IMR-90 (cell line): Measurements from ENCODE around the gene KAT7.

Source experiments
- FOS ChIP-seq: fragments of 150-350 bp; IDR thresholded peaks from 2 replicates; pipeline ENCODE4 v1.6.1; 2016; ENCODE audit warnings: low read depth, low read length
- MAZ ChIP-seq: IDR thresholded peaks from 2 replicates; pipeline ENCODE4 v1.6.1; 2012; ENCODE audit warnings: low read depth, mild to moderate bottlenecking, low read length, improper control_type of control experiment, moderate library complexity, borderline replicate concordance
- NFE2L2 ChIP-seq: fragments of 150-350 bp; IDR thresholded peaks from 2 replicates; pipeline ENCODE4 v1.6.1; 2016; ENCODE audit warnings: low read depth, mild to moderate bottlenecking, low read length
- POLR2A ChIP-seq: IDR thresholded peaks from 2 replicates; pipeline ENCODE4 v1.6.1; 2012; ENCODE audit warnings: mild to moderate bottlenecking, low read depth, low read length
- RAD21 ChIP-seq: IDR thresholded peaks from 2 replicates; pipeline ENCODE4 v1.6.1; 2012; ENCODE audit warnings: low read length, improper control_type of control experiment
- RFX5 ChIP-seq: IDR thresholded peaks from 2 replicates; pipeline ENCODE4 v1.8.0; 2012; ENCODE audit warnings: low read depth, mild to moderate bottlenecking, low read length, moderate library complexity
- TF ChIP-seq, protein P1 (sequence below): conservative IDR thresholded peaks from 2 replicates; pipeline ENCODE4 v1.5.1; 2012; ENCODE audit warnings: mild to moderate bottlenecking, low read depth, low read length, improper control_type of control experiment

DNA sequence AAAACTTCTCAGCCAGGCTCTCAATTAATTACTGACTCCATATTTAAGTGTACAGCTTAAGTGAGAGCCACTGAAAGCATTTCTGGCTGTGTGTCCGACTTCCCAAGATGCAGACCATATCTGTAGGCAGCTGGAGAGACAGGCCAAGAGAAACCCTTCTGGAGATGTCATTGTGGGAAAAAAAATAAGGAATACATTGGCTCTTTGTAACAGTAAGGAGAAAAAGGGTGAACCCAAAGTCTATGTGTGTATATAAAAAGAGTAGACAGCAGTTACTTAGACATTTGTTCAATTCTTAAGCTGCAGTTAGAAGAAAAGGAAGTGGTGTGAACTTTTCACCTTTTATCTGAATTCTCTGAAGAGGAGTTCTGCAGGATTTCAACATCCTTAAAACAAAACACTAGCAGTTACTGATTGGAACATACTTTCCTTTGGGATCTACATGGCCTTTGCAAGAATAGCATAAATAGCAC lies 46.3 kb upstream of the KAT7 start:
- TF ChIP-seq RFX5: no peak
- TF ChIP-seq MAZ: no peak
- TF ChIP-seq RAD21: no peak
- TF ChIP-seq, protein P1, sequence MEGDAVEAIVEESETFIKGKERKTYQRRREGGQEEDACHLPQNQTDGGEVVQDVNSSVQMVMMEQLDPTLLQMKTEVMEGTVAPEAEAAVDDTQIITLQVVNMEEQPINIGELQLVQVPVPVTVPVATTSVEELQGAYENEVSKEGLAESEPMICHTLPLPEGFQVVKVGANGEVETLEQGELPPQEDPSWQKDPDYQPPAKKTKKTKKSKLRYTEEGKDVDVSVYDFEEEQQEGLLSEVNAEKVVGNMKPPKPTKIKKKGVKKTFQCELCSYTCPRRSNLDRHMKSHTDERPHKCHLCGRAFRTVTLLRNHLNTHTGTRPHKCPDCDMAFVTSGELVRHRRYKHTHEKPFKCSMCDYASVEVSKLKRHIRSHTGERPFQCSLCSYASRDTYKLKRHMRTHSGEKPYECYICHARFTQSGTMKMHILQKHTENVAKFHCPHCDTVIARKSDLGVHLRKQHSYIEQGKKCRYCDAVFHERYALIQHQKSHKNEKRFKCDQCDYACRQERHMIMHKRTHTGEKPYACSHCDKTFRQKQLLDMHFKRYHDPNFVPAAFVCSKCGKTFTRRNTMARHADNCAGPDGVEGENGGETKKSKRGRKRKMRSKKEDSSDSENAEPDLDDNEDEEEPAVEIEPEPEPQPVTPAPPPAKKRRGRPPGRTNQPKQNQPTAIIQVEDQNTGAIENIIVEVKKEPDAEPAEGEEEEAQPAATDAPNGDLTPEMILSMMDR: no peak
- no peak for TF ChIP-seq POLR2A
- no peak for TF ChIP-seq NFE2L2
- TF ChIP-seq FOS: no peak
